ENCODE data around the gene PRMT3. TPM values are rescaled to one million over a fixed set of nuclear protein-coding genes. Genes with fewer than 3 reads are reported as not detected.
A peak's percentile ranks its signal among the peaks of the same experiment; 100 is the strongest.

The PRMT3 gene
- polyA plus RNA-seq, 3 donors: 4.5 to 8.4 (median 6.1) TPM

DNA sequence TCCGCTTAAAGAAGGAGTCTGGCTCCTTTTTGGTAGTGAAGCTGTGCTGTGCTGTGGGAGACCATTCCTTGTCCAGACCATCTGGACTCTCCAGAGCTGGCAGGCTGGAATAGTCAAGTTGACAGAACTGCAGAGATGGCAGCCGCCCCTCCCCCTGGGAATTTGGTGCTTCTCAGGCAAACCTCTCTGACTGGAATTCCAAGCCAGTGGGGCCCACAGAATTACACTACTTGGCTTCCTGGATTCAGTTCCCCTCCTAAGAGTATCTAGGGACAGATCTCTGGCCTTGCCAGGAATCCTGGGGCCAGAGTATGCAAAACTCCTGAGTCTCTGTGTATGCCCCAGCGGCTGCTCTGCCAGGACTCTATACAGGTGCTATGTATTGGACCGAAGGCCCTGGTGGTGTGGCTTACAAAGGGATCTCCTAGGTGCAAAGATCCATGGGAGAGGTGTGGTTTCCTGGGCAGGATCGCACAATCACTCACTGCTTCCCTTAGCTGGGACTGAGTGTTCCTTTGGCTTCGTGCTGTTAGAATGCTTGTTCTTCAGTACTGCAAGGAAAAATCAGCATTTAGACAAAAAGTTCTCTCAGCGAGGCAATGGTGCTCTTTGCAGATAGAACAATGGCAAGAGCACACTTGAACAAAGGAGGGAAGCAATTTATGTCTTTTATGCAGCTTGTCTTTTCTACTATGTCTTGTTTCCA lies 86.8 kb downstream of the PRMT3 start:
- peaks cover 21 to 27% of the 10 kb centered on the region in 2 donors for H3K36me3 Mint-ChIP-seq
- H3K4me2 ChIP-seq (replicated peaks; ENCODE audit: extremely low read depth, low read length, poor library complexity, severe bottlenecking): peak overlapping the region; percentile 37
- H3K4me3 Mint-ChIP-seq: peak overlapping the region; percentile 46 to 50

DNA sequence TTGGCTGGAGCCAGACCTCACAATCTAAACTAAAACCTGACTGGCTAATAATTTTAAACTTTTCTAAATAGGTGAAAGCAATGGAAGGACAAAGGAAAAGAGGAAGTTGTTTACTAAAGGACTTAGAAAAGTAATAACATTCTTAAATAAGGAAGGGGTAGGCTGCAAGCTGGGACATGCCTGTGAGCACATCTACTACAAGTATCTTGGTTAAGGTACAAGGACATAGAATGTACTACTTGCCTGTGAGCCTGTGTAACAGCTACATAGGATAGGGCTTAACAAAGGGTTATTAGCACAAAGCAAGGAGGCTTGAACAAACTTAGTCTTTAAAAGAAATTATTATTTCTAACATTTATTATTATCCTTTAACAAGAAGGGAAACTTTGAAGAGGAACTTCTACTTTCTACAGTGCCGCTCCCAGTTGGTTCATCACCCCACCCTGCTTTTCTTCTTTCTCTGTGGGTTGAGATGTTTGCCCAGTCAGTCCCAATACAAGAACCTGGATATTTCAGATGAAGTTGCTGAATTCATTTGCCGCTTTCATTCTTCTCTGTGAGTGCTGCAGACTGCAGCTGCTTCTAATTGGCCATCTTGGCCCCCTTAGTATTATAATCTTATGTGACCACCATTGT lies 87.5 kb downstream of the PRMT3 start:
- intact Hi-C loops (cut with micrococcal nuclease): no loop called here
- Histone ChIP-seq H3K27ac (ENCODE audit: low read depth in 1 of 2, low read length in 2 of 2) (peak overlapping the region in 1 of 2 donors; percentile 70), H2AFZ (ENCODE audit: insufficient read depth, low read depth, low read length, poor library complexity, severe bottlenecking) (no peak overlapping the region), H3K79me2 (ENCODE audit: insufficient read depth, low read length) (no peaks in the 10 kb centered on the region), H3K36me3 (replicated peaks in 1 of 2; ENCODE audit: control insufficient read depth in 1 of 2, insufficient read depth in 2 of 2, low read length in 2 of 2) (peaks cover 0 to 7% of the 10 kb centered on the region in 2 donors), H3K27me3 (ENCODE audit: control insufficient read depth in 2 of 2, insufficient read depth in 2 of 2, low read length in 2 of 2) (no peaks in the 10 kb centered on the region), H3K4me2 (replicated peaks; ENCODE audit: extremely low read depth, low read length, poor library complexity, severe bottlenecking) (peak overlapping the region; percentile 37), H3K4me3 (replicated peaks in 1 of 3; ENCODE audit: low read depth in 2 of 3, low read length in 3 of 3) (peak overlapping the region in 1 of 3 experiments; percentile 40), H4K20me1 (ENCODE audit: insufficient read depth, low read length) (no peaks in the 10 kb centered on the region), H3K9ac (ENCODE audit: insufficient read depth, low read length, poor library complexity, severe bottlenecking) (no peak overlapping the region), H3K4me1 (ENCODE audit: control insufficient read depth in 1 of 2, insufficient read depth in 2 of 2, low read length in 2 of 2) (peaks cover 26 to 28% of the 10 kb centered on the region in 2 donors), H3K9me3 (replicated peaks in 1 of 2; ENCODE audit: control insufficient read depth in 1 of 2, insufficient read depth in 1 of 2, low read length in 2 of 2) (no peaks in the 10 kb centered on the region)
- WGBS (ENCODE audit: insufficient coverage): no CpG with 5 or more reads among the region's 2 CpGs
- Mint-ChIP-seq H3K4me3 (peak overlapping the region in 1 of 2 donors; percentile 46), H3K9me3 (peaks cover 0 to 4% (median 0%) of the 10 kb centered on the region in 7 donors), H3K4me1 (peaks cover 29% of the 10 kb centered on the region), H3K36me3 (peaks cover 23 to 27% of the 10 kb centered on the region in 2 donors), H3K27me3 (ENCODE audit: low read depth in 3 of 3) (peaks cover 0 to 2% (median 0%) of the 10 kb centered on the region in 3 donors), H3K27ac (peak overlapping the region; percentile 40 to 79 (median 50))
- TF ChIP-seq, protein P1, sequence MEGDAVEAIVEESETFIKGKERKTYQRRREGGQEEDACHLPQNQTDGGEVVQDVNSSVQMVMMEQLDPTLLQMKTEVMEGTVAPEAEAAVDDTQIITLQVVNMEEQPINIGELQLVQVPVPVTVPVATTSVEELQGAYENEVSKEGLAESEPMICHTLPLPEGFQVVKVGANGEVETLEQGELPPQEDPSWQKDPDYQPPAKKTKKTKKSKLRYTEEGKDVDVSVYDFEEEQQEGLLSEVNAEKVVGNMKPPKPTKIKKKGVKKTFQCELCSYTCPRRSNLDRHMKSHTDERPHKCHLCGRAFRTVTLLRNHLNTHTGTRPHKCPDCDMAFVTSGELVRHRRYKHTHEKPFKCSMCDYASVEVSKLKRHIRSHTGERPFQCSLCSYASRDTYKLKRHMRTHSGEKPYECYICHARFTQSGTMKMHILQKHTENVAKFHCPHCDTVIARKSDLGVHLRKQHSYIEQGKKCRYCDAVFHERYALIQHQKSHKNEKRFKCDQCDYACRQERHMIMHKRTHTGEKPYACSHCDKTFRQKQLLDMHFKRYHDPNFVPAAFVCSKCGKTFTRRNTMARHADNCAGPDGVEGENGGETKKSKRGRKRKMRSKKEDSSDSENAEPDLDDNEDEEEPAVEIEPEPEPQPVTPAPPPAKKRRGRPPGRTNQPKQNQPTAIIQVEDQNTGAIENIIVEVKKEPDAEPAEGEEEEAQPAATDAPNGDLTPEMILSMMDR (IDR thresholded peaks at IDR 0.05): no peak
- DNase-seq: peak; percentile 25 to 35 (median 34)

More for the DNA sequence above, 86.8 kb downstream of the PRMT3 start:
- peak overlapping the region in 1 of 3 experiments; percentile 40 for H3K4me3 ChIP-seq (replicated peaks in 1 of 3; ENCODE audit: low read depth in 2 of 3, low read length in 3 of 3)
- peaks cover 0 to 10% of the 10 kb centered on the region in 2 donors for H3K36me3 ChIP-seq (replicated peaks in 1 of 2; ENCODE audit: control insufficient read depth in 1 of 2, insufficient read depth in 2 of 2, low read length in 2 of 2)
- H3K4me1 ChIP-seq (ENCODE audit: control insufficient read depth in 1 of 2, insufficient read depth in 2 of 2, low read length in 2 of 2): peaks cover 26 to 28% of the 10 kb centered on the region in 2 donors
- peaks cover 29% of the 10 kb centered on the region for H3K4me1 Mint-ChIP-seq
- 60% methylated on average over 4 of the region's 7 CpGs for WGBS (ENCODE audit: insufficient coverage)
- H3K27ac Mint-ChIP-seq: peak overlapping the region in 5 of 7 donors; percentile 47 to 78 (median 53)
- TF ChIP-seq, protein P1 (IDR thresholded peaks at IDR 0.05): no peak
- DNase-seq: no peak
- no peaks in the 10 kb centered on the region for H3K27me3 ChIP-seq (ENCODE audit: control insufficient read depth in 2 of 2, insufficient read depth in 2 of 2, low read length in 2 of 2)
- H3K27ac ChIP-seq (ENCODE audit: low read depth in 1 of 2, low read length in 2 of 2): peak overlapping the region; percentile 31 to 70
- no peak overlapping the region for H2AFZ ChIP-seq (ENCODE audit: insufficient read depth, low read depth, low read length, poor library complexity, severe bottlenecking)
- no peak overlapping the region for H3K9ac ChIP-seq (ENCODE audit: insufficient read depth, low read length, poor library complexity, severe bottlenecking)
- no peaks in the 10 kb centered on the region for H3K9me3 ChIP-seq (replicated peaks in 1 of 2; ENCODE audit: control insufficient read depth in 1 of 2, insufficient read depth in 1 of 2, low read length in 2 of 2)
- H3K27me3 Mint-ChIP-seq (ENCODE audit: low read depth in 3 of 3): peaks cover 0 to 2% (median 0%) of the 10 kb centered on the region in 3 donors
- H3K9me3 Mint-ChIP-seq: peaks cover 0 to 4% (median 0%) of the 10 kb centered on the region in 7 donors
- H4K20me1 ChIP-seq (ENCODE audit: insufficient read depth, low read length): no peaks in the 10 kb centered on the region
- intact Hi-C loops (cut with micrococcal nuclease): no loop called here
- no peaks in the 10 kb centered on the region for H3K79me2 ChIP-seq (ENCODE audit: insufficient read depth, low read length)
